Neuronal stem cell (in vitro differentiated cells): ENCODE data around the gene CAPN15.
A peak's percentile ranks its signal among the peaks of the same experiment; 100 is the strongest.
"Not testable (repeated sequence)": the region's sequence is repeated elsewhere in the genome, so short reads cannot be mapped to it uniquely, and the experiment has no call there.

ENCODE experiments used
- DNase-seq: peaks from one replicate; pipeline ENCODE4 v3.0.0-alpha.2; 2013; ENCODE audit warnings: low spot score
- H2AFZ ChIP-seq: one replicate; pipeline ENCODE4 v1.6.1; 2013; ENCODE audit warnings: mild to moderate bottlenecking, low read length, inconsistent platforms
- H2AK5ac ChIP-seq: 2 replicates; pipeline ENCODE4 v1.6.1; 2013; ENCODE audit warnings: low read depth, mild to moderate bottlenecking, inconsistent platforms, low read length, moderate library complexity, mixed read lengths
- H2BK120ac ChIP-seq: 2 replicates; pipeline ENCODE4 v1.6.1; 2013; ENCODE audit warnings: low read depth, mild to moderate bottlenecking, inconsistent platforms, low read length, moderate library complexity, mixed read lengths
- H2BK12ac ChIP-seq: one replicate; pipeline ENCODE4 v1.6.1; 2013; ENCODE audit warnings: low read length, inconsistent platforms
- H2BK15ac ChIP-seq: 2 replicates; pipeline ENCODE4 v1.6.1; 2013; ENCODE audit warnings: mild to moderate bottlenecking, low read length, inconsistent platforms, mixed read lengths
- H2BK5ac ChIP-seq: one replicate; pipeline ENCODE4 v1.6.1; 2013; ENCODE audit warnings: inconsistent platforms, mild to moderate bottlenecking, low read length, moderate library complexity
- H3K14ac ChIP-seq: one replicate; pipeline ENCODE4 v1.6.1; 2013; ENCODE audit warnings: low read length, inconsistent platforms
- H3K18ac ChIP-seq: 2 replicates; pipeline ENCODE4 v1.6.1; 2013; ENCODE audit warnings: low read length, inconsistent platforms
- H3K23ac ChIP-seq: 2 replicates; pipeline ENCODE4 v1.6.1; 2013; ENCODE audit warnings: low read depth, mild to moderate bottlenecking, mixed read lengths, low read length, inconsistent platforms; ENCODE audit not compliant: poor library complexity
- H3K27ac ChIP-seq: replicated peaks from 3 replicates; pipeline ENCODE4 v1.5.1; 2013; ENCODE audit warnings: low read length, inconsistent platforms
- H3K27me3 ChIP-seq, 3 experiments: 2 replicates each; pipeline ENCODE4 v1.6.1; 2013; ENCODE audit warnings: low read length in 3 of 3, mild to moderate bottlenecking in 2 of 3, inconsistent platforms in 1 of 3, low read depth in 1 of 3, mixed read lengths in 1 of 3, moderate library complexity in 1 of 3; ENCODE audit not compliant: control insufficient read depth in 3 of 3, insufficient read depth in 3 of 3
- H3K36me3 ChIP-seq, 2 donors: replicated peaks in 1 of 2; 2 replicates each; pipeline ENCODE4 v1.6.1; 2013; ENCODE audit warnings: low read length in 2 of 2; ENCODE audit not compliant: control insufficient read depth in 2 of 2, insufficient read depth in 2 of 2
- H3K4ac ChIP-seq: 2 replicates; pipeline ENCODE4 v1.6.1; 2013; ENCODE audit warnings: inconsistent platforms, mild to moderate bottlenecking, low read length, moderate library complexity
- H3K4me1 ChIP-seq, 2 donors: 1 replicate in 1 of 2; 2 replicates in 1 of 2; pipeline ENCODE4 v1.6.1; 2013; ENCODE audit warnings: low read length in 2 of 2, low read depth in 1 of 2; ENCODE audit not compliant: control insufficient read depth in 2 of 2, insufficient read depth in 1 of 2
- H3K4me2 ChIP-seq: one replicate; pipeline ENCODE4 v1.6.1; 2013; ENCODE audit warnings: mild to moderate bottlenecking, low read length, inconsistent platforms; ENCODE audit not compliant: insufficient read depth, poor library complexity, severe bottlenecking
- H3K4me3 ChIP-seq, 2 donors: 2 replicates each; pipeline ENCODE4 v1.5.1; 2013; ENCODE audit warnings: low read length in 2 of 2, mild to moderate bottlenecking in 2 of 2, inconsistent platforms in 1 of 2, moderate library complexity in 1 of 2
- H3K79me1 ChIP-seq: one replicate; pipeline ENCODE4 v1.6.1; 2013; ENCODE audit warnings: low read depth, mild to moderate bottlenecking, inconsistent platforms, low read length, moderate library complexity
- H3K9ac ChIP-seq: one replicate; pipeline ENCODE4 v1.6.1; 2013; ENCODE audit warnings: mild to moderate bottlenecking, low read depth, low read length, inconsistent platforms; ENCODE audit not compliant: poor library complexity
- H3K9me3 ChIP-seq, 2 donors: replicated peaks in 1 of 2; 2 replicates each; pipeline versions ENCODE3 to v1.6.1; 2013; ENCODE audit warnings: low read length in 2 of 2, mild to moderate bottlenecking in 2 of 2, inconsistent platforms in 1 of 2, low read depth in 1 of 2, mixed read lengths in 1 of 2, moderate library complexity in 1 of 2; ENCODE audit not compliant: control insufficient read depth in 2 of 2, insufficient read depth in 1 of 2
- H4K8ac ChIP-seq: one replicate; pipeline ENCODE4 v1.6.1; 2013; ENCODE audit warnings: low read depth, mild to moderate bottlenecking, inconsistent platforms, low read length, moderate library complexity
- H4K91ac ChIP-seq: one replicate; pipeline ENCODE4 v1.6.1; 2013; ENCODE audit warnings: low read length, low read depth, mild to moderate bottlenecking, inconsistent platforms; ENCODE audit not compliant: poor library complexity
- WGBS, 2 donors: extraction: QIAGEN DNeasy Blood & Tissue Kit; methylation state at CpG; one replicate each; pipeline ENCODE4 v1.1.7; 2013; ENCODE audit warnings: missing lambda C conversion rate in 2 of 2, mixed read lengths in 1 of 2; ENCODE audit not compliant: insufficient read length in 2 of 2, insufficient replicate concordance in 1 of 2; ENCODE audit errors: extremely low coverage in 2 of 2; 5-methylcytosine and 5-hydroxymethylcytosine counted together

Gene CAPN15

DNA sequence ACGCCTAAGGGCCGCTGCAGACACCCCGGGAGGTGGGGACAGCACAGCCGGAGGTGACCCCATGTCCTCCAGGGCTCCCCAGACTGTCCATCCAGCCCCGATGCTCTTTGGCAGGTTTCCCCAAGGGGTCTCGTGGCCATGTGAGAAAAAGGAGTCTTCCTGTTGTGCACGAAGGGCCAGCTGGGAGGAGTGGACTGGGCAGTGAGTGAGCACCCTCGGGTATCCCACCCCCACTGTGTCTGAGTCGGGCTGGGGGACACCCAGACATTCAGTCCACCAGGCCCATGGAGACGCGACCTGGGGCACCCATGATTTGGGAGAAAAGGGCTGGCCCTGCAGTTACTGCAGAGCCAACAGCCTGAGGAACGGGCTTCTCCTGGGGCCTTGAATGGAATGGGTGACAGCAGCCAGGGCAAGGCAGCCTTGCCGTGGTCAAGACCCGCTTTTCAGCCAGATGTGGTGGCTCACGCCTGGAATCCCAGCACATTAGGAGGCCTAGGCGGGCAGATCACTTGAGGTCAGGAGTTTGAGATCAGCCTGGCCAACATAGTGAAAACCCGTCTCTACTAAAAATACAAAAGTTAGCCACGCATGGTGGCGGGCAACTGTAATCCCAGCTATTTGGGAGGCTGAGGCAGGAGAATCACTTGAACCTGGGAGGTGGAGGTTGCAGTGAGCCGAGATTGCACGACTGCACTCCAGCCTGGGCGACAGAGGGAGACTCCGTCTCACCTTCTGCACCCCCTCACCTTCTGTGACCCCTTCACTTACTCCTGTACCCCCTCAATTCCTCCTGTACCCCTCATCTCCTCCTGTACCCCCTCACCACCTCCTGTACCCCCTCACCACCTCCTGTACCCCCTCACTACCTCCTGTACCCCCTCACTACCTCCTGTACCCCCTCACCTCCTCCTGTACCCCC, 24.1 kb upstream of the CAPN15 start:
- H3K79me1 ChIP-seq = peaks cover 3% of the 10 kb centered on the region
- H3K23ac ChIP-seq = peak overlapping the region; percentile 55
- H2AFZ ChIP-seq = no peak overlapping the region
- H3K27me3 ChIP-seq = no peaks in the 10 kb centered on the region
- no peaks in the 10 kb centered on the region for H3K4me1 ChIP-seq
- H3K14ac ChIP-seq = no peak overlapping the region
- H4K91ac ChIP-seq = no peak overlapping the region
- H3K18ac ChIP-seq = no peak overlapping the region
- no peak overlapping the region for H4K8ac ChIP-seq
- H3K9me3 ChIP-seq = no peaks in the 10 kb centered on the region
- H3K9ac ChIP-seq = no peak overlapping the region
- DNase-seq = no peak
- H2BK12ac ChIP-seq = no peak overlapping the region
- peaks cover 24 to 61% of the 10 kb centered on the region in 2 donors for H3K36me3 ChIP-seq
- H2AK5ac ChIP-seq = no peak overlapping the region
- H2BK5ac ChIP-seq = no peak overlapping the region
- no CpG with 5 or more reads among the region's 23 CpGs for WGBS, 2 donors
- H3K4me2 ChIP-seq = no peak overlapping the region
- H3K4ac ChIP-seq = no peak overlapping the region
- H2BK15ac ChIP-seq = no peak overlapping the region
- H2BK120ac ChIP-seq = no peak overlapping the region
- H3K4me3 ChIP-seq = no peak overlapping the region
- H3K27ac ChIP-seq = no peak overlapping the region

GRCh38 chr16:505479-506245, 21.9 kb upstream of the CAPN15 start:
- Histone ChIP-seq H3K27me3 (no peaks in the 10 kb centered on the region), H3K9me3 (peaks cover 0 to 1% of the 10 kb centered on the region in 2 donors), H2BK5ac (no peak overlapping the region), H3K4me3 (no peak overlapping the region), H3K79me1 (peaks cover 3% of the 10 kb centered on the region), H2BK15ac (no peak overlapping the region), H2BK120ac (no peak overlapping the region), H2AK5ac (no peak overlapping the region), H4K91ac (no peak overlapping the region), H3K14ac (no peak overlapping the region), H3K9ac (no peak overlapping the region), H3K23ac (no peak overlapping the region), H2BK12ac (no peak overlapping the region), H2AFZ (no peak overlapping the region), H3K4ac (no peak overlapping the region), H3K4me2 (no peak overlapping the region), H3K36me3 (peaks cover 25 to 59% of the 10 kb centered on the region in 2 donors), H3K4me1 (no peaks in the 10 kb centered on the region), H4K8ac (no peak overlapping the region), H3K18ac (no peak overlapping the region), H3K27ac (no peak overlapping the region)
- WGBS, 2 donors = no CpG with 5 or more reads among the region's 33 CpGs
- DNase-seq = no peak

- no peak overlapping the region for H3K4me2 ChIP-seq
- no peak overlapping the region for H2AK5ac ChIP-seq
- H3K9ac ChIP-seq = no peak overlapping the region
Observed at GRCh38 chr16:506246-506546, 21.3 kb upstream of the CAPN15 start.

DNA sequence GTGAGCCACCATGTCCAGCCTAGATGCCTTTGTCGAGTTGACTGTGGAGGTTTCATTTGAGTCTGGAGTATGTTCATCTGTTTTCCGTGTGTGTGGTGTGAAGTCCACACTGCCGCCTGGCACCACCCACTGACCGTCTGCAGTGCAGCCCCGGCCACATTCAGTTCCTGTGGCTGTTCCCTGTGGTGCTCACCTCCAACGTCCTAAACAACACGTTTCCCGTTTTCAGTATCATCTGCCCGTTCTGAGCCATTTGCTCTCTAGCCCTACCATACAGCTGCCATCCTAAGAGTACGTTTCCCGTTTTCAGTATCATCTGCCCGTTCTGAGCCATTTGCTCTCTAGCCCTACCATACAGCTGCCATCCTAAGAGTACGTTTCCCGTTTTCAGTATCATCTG, 20.0 kb upstream of the CAPN15 start:
- H3K27me3 ChIP-seq, H3K27ac ChIP-seq, H4K8ac ChIP-seq, H3K4me2 ChIP-seq, H2BK5ac ChIP-seq, H2AK5ac ChIP-seq, H2AFZ ChIP-seq, H2BK12ac ChIP-seq, DNase-seq, H3K9ac ChIP-seq, H3K18ac ChIP-seq, H3K79me1 ChIP-seq, H3K9me3 ChIP-seq, H3K4me3 ChIP-seq, H2BK15ac ChIP-seq, H3K14ac ChIP-seq, H3K23ac ChIP-seq, H3K4ac ChIP-seq, H4K91ac ChIP-seq, H3K4me1 ChIP-seq, H2BK120ac ChIP-seq: not testable (repeated sequence)
- no CpG with 5 or more reads among the region's 14 CpGs for WGBS, 2 donors
- H3K36me3 ChIP-seq = peaks cover 21 to 53% of the 10 kb centered on the region in 2 donors

More at GRCh38 chr16:506246-506546, 21.3 kb upstream of the CAPN15 start:
- Histone ChIP-seq H3K9me3 (peaks cover 0 to 1% of the 10 kb centered on the region in 2 donors), H2BK120ac (no peak overlapping the region), H2BK15ac (no peak overlapping the region), H3K23ac (no peak overlapping the region), H3K4me3 (no peak overlapping the region), H3K27ac (no peak overlapping the region), H4K8ac (no peak overlapping the region), H3K27me3 (no peaks in the 10 kb centered on the region), H3K4me1 (no peaks in the 10 kb centered on the region), H2BK12ac (no peak overlapping the region), H3K79me1 (peaks cover 3% of the 10 kb centered on the region), H3K18ac (no peak overlapping the region), H2BK5ac (no peak overlapping the region), H4K91ac (no peak overlapping the region), H3K36me3 (peaks cover 25 to 60% of the 10 kb centered on the region in 2 donors), H3K14ac (no peak overlapping the region), H3K4ac (no peak overlapping the region), H2AFZ (no peak overlapping the region)
- no peak for DNase-seq
- WGBS, 2 donors = no CpG with 5 or more reads among the region's 7 CpGs
